ENCODE results near the gene ATXN7L1. TPM values are rescaled to one million over a fixed set of nuclear protein-coding genes. Genes with fewer than 3 reads are reported as not detected.

Gene ATXN7L1
- total RNA-seq, 1 experiment from 2014 or later = 24.3 TPM

- H3K79me1 ChIP-seq (ENCODE audit: insufficient read depth, low read depth, low read length, poor library complexity, severe bottlenecking) = no peaks in the 10 kb centered on the region
- no peak overlapping the region for H2BK20ac ChIP-seq (ENCODE audit: low read depth, low read length, poor library complexity, severe bottlenecking)
- H3K23ac ChIP-seq (ENCODE audit: insufficient read length, low read depth, low read length) = no peak overlapping the region
- H3K56ac ChIP-seq (ENCODE audit: insufficient read length, low read depth, low read length) = no peak overlapping the region
- no peak for DNase-seq
- H3K23me2 ChIP-seq (ENCODE audit: insufficient read length, low read depth, low read length, poor library complexity, severe bottlenecking) = no peaks in the 10 kb centered on the region
- no peaks in the 10 kb centered on the region; the same call in 1 of the 2 replicates for H3K79me2 ChIP-seq (ENCODE audit: insufficient read depth, low read length)
- H2BK120ac ChIP-seq (ENCODE audit: low read depth, low read length, poor library complexity, severe bottlenecking) = no peak overlapping the region
- H3K27me3 Mint-ChIP-seq (ENCODE audit: low read depth) = no peaks in the 10 kb centered on the region; the same call in 1 of the 2 replicates
- no peak overlapping the region for H2BK15ac ChIP-seq (ENCODE audit: low read depth, low read length)
- H4K5ac ChIP-seq (ENCODE audit: insufficient read length, low read depth, low read length) = no peak overlapping the region
- H3K4me3 Mint-ChIP-seq = no peak overlapping the region
- H3K9me3 ChIP-seq (ENCODE audit: control insufficient read depth, low read depth, low read length) = no peaks in the 10 kb centered on the region
- H2BK12ac ChIP-seq (ENCODE audit: insufficient read length, low read depth, low read length) = no peak overlapping the region
- WGBS (ENCODE audit: extremely low coverage, insufficient read length, low lambda C conversion rate) = no CpG with 5 or more reads among the region's 7 CpGs
- peaks cover 53 to 55% of the 10 kb centered on the region in 2 experiments for H3K4me1 Mint-ChIP-seq
- H2BK5ac ChIP-seq (ENCODE audit: insufficient read length, low read length) = no peak overlapping the region
- H3K27ac ChIP-seq (ENCODE audit: insufficient read length, low read depth, low read length) = no peak overlapping the region
- H4K91ac ChIP-seq (ENCODE audit: insufficient read length, low read depth, low read length) = no peak overlapping the region
- H3K18ac ChIP-seq (ENCODE audit: insufficient read length, low read depth, low read length) = no peak overlapping the region
- no peak overlapping the region for H4K8ac ChIP-seq (replicated peaks; ENCODE audit: insufficient read length, low read depth, low read length)
- H3K27ac Mint-ChIP-seq = peak overlapping the region in 1 of 3 experiments; percentile 20; a peak in 1 of 7 replicates
- no peak overlapping the region for H2AK5ac ChIP-seq (ENCODE audit: insufficient read length, low read length)
- no peaks in the 10 kb centered on the region for H3K27me3 ChIP-seq (ENCODE audit: insufficient read depth, low read length)
- peak overlapping the region; percentile 49 for H3K14ac ChIP-seq (ENCODE audit: insufficient read depth, low read length)
- H3K4me2 ChIP-seq (ENCODE audit: insufficient read depth, insufficient read length, low read length) = no peak overlapping the region
- no peak overlapping the region for H3T11ph ChIP-seq (ENCODE audit: low read length)
- H3K9me3 Mint-ChIP-seq = no peaks in the 10 kb centered on the region
- no peak overlapping the region for H2AFZ ChIP-seq (ENCODE audit: low read length)
- peaks cover 7% of the 10 kb centered on the region; the same call in 1 of the 2 replicates for H3K4me1 ChIP-seq (ENCODE audit: insufficient read depth, low read length)
- TF ChIP-seq CTCF (conservative IDR thresholded peaks at IDR 0.05) = no peak
- no peaks in the 10 kb centered on the region for H4K20me1 ChIP-seq (ENCODE audit: control insufficient read depth, insufficient read depth, insufficient read length)
- no peak overlapping the region for H3K9ac ChIP-seq (ENCODE audit: extremely low read depth, insufficient read length, low read length)
- H3K4ac ChIP-seq (ENCODE audit: low read depth, low read length) = no peak overlapping the region
- H3K36me3 Mint-ChIP-seq (ENCODE audit: insufficient read depth in 1 of 3, low read depth in 3 of 3) = no peaks in the 10 kb centered on the region
Measured at GRCh38 chr7:105802604-105803428, 73.6 kb downstream of the ATXN7L1 start.
